ENCODE data around the gene RPS19. TPM values are rescaled to one million over a fixed set of nuclear protein-coding genes. Genes with fewer than 3 reads are reported as not detected.

Gene RPS19
- total and polyA plus RNA-seq, 2 experiments from 2014 or later, result 840 to 1,425 TPM

DNA sequence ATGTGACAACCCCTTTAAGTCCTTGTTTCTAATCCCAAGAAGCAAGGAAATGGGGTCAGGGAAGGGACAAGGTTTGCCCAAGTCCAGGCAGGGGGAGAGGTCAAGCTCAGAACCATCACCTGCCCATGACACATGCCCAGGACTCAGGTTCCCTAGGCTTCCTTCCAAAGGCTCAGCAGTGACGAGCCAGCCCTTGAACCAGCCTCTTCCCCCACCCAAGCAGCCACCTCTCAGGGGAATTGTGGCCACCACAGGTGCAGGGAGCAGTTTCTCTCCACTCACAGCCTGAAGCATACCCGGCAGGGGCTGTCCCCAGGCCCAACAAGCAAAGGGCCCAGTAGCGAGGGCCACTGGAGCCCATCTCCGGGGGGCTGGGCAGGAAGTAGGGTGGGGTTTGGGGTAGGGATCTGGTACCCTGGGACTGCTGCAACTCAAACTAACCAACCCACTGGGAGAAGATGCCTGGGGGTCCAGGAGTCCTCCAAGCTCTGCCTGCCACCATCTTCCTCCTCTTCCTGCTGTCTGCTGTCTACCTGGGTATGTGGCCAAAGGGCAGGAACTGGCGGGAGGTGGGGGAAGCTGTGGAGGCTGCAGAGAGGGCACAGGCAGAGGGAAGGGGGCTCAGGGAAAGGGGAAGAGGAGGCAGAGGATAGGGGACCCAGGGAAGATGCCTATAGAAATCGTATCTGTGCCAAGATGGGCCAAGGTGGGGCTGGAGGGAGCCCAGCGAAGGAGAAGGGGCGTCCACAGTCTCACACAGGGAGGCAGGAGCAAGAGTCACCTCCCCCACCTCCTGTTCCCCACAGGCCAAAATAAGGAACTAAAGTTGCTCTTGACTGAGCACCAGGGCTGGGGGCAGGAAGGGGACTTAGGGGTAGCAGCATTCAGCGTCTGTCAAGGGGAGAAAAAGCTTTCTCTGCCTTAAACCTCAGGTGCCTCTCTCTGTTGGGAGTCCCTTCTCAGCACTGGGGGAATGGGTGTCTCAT lies 17.1 kb downstream of the RPS19 start, which contains the start of gene CD79A:
CD79A (plus strand) TSS at position 433 of the 986 bp plus-strand sequence; CDS start at position 459, 26 bp downstream.
- no peak for TF ChIP-seq EZH2 (IDR thresholded peaks at IDR 0.05; ENCODE audit: borderline replicate concordance)

DNA sequence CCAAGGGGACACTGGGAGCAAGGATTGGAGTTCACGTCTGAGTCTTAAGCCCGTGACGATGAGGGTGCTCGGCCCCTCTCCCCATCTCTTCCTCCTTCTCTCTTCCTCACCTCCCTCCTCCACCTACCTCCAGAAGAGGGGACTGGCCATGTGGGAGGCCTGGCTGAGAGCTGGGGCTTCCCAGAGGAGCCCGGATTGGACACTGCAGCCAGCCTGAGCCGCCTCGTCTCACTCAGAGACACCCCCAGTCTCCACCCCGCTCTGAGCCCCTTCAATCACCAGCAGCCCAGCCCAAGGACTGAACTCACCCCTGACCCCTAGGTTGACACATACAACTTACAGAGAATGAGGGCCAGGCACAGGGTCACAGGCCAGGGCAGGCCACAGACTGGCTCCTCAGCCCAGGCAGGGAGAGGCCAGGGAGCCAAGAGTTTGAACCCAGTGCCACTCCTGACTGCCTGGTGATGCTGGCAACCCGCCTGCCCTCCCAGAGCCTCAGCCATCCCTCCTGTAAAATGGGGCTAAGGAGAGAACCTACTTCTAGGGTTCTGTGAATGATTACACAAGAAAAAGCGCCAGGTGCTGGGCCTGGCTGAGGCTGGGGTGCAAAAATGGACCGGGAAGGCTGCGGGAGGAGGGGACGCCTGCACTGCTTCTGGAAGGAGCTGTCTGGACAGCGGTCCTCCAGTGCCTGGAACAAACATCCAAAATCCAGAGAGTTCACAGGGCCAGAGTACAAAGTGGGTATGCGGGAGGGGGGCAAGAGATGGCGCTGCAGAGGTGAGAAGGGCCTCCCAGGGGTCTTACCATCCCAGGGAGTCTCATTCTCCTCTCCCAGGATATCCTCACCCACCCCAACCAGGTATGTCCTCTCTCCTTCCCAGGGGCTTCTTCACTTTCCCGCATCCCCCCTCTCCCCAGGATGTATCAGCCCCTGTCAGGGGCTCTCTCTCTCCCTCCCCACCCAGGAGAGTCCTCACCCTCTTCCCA lies 18.2 kb downstream of the RPS19 start:
- Histone ChIP-seq H3K4me1 (ENCODE audit: insufficient read depth) (no peaks in the 10 kb centered on the region), H3K36me3 (replicated peaks; ENCODE audit: insufficient read depth, low read depth) (no peaks in the 10 kb centered on the region), H3K27me3 (no peaks in the 10 kb centered on the region), H3K4me2 (no peak overlapping the region), H3K9me3 (ENCODE audit: low read depth) (no peaks in the 10 kb centered on the region), H3K27ac (no peak overlapping the region), H4K20me1 (ENCODE audit: insufficient read depth, poor library complexity, severe bottlenecking) (no peaks in the 10 kb centered on the region), H2AFZ (no peak overlapping the region), H3K4me3 (no peak overlapping the region), H3K9me2 (replicated peaks; ENCODE audit: insufficient read depth) (no peaks in the 10 kb centered on the region), H3K79me2 (no peaks in the 10 kb centered on the region)
- WGBS (ENCODE audit: low lambda C conversion rate, missing lambda C conversion rate), result 78% methylated on average over 16 of the region's 17 CpGs
- DNase-seq (ENCODE audit: low spot score), result no peak
- TF ChIP-seq, protein P1, sequence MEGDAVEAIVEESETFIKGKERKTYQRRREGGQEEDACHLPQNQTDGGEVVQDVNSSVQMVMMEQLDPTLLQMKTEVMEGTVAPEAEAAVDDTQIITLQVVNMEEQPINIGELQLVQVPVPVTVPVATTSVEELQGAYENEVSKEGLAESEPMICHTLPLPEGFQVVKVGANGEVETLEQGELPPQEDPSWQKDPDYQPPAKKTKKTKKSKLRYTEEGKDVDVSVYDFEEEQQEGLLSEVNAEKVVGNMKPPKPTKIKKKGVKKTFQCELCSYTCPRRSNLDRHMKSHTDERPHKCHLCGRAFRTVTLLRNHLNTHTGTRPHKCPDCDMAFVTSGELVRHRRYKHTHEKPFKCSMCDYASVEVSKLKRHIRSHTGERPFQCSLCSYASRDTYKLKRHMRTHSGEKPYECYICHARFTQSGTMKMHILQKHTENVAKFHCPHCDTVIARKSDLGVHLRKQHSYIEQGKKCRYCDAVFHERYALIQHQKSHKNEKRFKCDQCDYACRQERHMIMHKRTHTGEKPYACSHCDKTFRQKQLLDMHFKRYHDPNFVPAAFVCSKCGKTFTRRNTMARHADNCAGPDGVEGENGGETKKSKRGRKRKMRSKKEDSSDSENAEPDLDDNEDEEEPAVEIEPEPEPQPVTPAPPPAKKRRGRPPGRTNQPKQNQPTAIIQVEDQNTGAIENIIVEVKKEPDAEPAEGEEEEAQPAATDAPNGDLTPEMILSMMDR (IDR thresholded peaks at IDR 0.05; ENCODE audit: poor library complexity), result no peak
- TF ChIP-seq EZH2phosphoT487 (IDR thresholded peaks at IDR 0.05; ENCODE audit: low read depth, severe bottlenecking, unreplicated experiment), result no peak
- no peak for TF ChIP-seq EZH2 (IDR thresholded peaks at IDR 0.05; ENCODE audit: borderline replicate concordance)

More for the DNA sequence above, 17.1 kb downstream of the RPS19 start, which contains the start of gene CD79A:
- Histone ChIP-seq H3K9me2 (replicated peaks; ENCODE audit: insufficient read depth) (no peaks in the 10 kb centered on the region), H3K9me3 (ENCODE audit: low read depth) (no peaks in the 10 kb centered on the region), H3K36me3 (replicated peaks; ENCODE audit: insufficient read depth, low read depth) (no peaks in the 10 kb centered on the region), H3K4me3 (no peak within 1 kb of the TSS), H4K20me1 (ENCODE audit: insufficient read depth, poor library complexity, severe bottlenecking) (no peaks in the 10 kb centered on the region), H3K4me1 (ENCODE audit: insufficient read depth) (no peaks in the 10 kb centered on the region), H3K27ac (no peak within 1 kb of the TSS), H3K79me2 (no peaks in the 10 kb centered on the region), H3K4me2 (no peak within 1 kb of the TSS), H2AFZ (no peak within 1 kb of the TSS), H3K27me3 (no peaks in the 10 kb centered on the region)
- no peak for DNase-seq (ENCODE audit: low spot score)
- 74% methylated on average over 9 of the region's 9 CpGs for WGBS (ENCODE audit: low lambda C conversion rate, missing lambda C conversion rate)

DNA sequence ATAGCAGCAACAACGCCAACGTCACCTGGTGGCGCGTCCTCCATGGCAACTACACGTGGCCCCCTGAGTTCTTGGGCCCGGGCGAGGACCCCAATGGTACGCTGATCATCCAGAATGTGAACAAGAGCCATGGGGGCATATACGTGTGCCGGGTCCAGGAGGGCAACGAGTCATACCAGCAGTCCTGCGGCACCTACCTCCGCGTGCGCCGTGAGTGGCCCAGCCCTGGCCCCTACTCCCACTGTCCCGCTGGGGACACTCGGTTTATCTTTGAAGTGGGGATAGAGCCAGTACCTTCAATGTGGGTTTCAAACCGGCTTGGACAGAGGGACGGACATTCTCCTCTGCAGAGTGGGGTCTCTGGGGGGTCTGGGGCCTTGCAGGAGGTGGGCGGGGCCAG lies 19.0 kb downstream of the RPS19 start:
- 90% methylated on average over 15 of the region's 21 CpGs for WGBS (ENCODE audit: low lambda C conversion rate, missing lambda C conversion rate)

More for the DNA sequence above, 19.0 kb downstream of the RPS19 start:
- Histone ChIP-seq H3K9me3 (ENCODE audit: low read depth) (no peaks in the 10 kb centered on the region), H3K4me3 (no peak overlapping the region), H2AFZ (no peak overlapping the region), H3K79me2 (no peaks in the 10 kb centered on the region), H3K4me2 (no peak overlapping the region), H3K27ac (no peak overlapping the region), H3K36me3 (replicated peaks; ENCODE audit: insufficient read depth, low read depth) (no peaks in the 10 kb centered on the region), H3K9me2 (replicated peaks; ENCODE audit: insufficient read depth) (no peaks in the 10 kb centered on the region), H3K27me3 (no peaks in the 10 kb centered on the region), H3K4me1 (ENCODE audit: insufficient read depth) (no peaks in the 10 kb centered on the region), H4K20me1 (ENCODE audit: insufficient read depth, poor library complexity, severe bottlenecking) (no peaks in the 10 kb centered on the region)
- no peak for DNase-seq (ENCODE audit: low spot score)
- TF ChIP-seq EZH2 (IDR thresholded peaks at IDR 0.05; ENCODE audit: borderline replicate concordance), result no peak
- TF ChIP-seq, protein P1 (IDR thresholded peaks at IDR 0.05; ENCODE audit: poor library complexity), result no peak
- TF ChIP-seq EZH2phosphoT487 (IDR thresholded peaks at IDR 0.05; ENCODE audit: low read depth, severe bottlenecking, unreplicated experiment), result no peak

All from hepatocyte (in vitro differentiated cells).